ENCODE results near the gene FBXL20.
"Not testable (repeated sequence)": the region's sequence is repeated elsewhere in the genome, so short reads cannot be mapped to it uniquely, and the experiment has no call there.

FBXL20 gene

GRCh38 chr17:39325528-39326240 lies 75.7 kb downstream of the FBXL20 start:
- no peaks in the 10 kb centered on the region for H3K36me3 Mint-ChIP-seq
- H3K27ac Mint-ChIP-seq = peak overlapping the region; percentile 46
- H3K4me3 Mint-ChIP-seq = peak overlapping the region; percentile 12
- H3K4me1 Mint-ChIP-seq = peaks cover 32% of the 10 kb centered on the region
- no peaks in the 10 kb centered on the region for H3K9me3 Mint-ChIP-seq
- ATAC-seq = no peak
- H3K27me3 Mint-ChIP-seq = no peaks in the 10 kb centered on the region

- H3K27me3 Mint-ChIP-seq = no peaks in the 10 kb centered on the region
- no peak for ATAC-seq
- H3K36me3 Mint-ChIP-seq = peaks cover 15% of the 10 kb centered on the region
These were observed 82.8 kb downstream of the FBXL20 start for GRCh38 chr17:39318636-39319035.

GRCh38 chr17:39306509-39307212 lies 94.8 kb downstream of the FBXL20 start:
- peak overlapping the region; percentile 77 for H3K27ac Mint-ChIP-seq
- peaks cover 28% of the 10 kb centered on the region for H3K4me1 Mint-ChIP-seq
- peaks cover 3% of the 10 kb centered on the region for H3K9me3 Mint-ChIP-seq

More at GRCh38 chr17:39318636-39319035, 82.8 kb downstream of the FBXL20 start:
- peaks cover 5% of the 10 kb centered on the region for H3K4me1 Mint-ChIP-seq
- no peak overlapping the region for H3K27ac Mint-ChIP-seq
- no peak overlapping the region for H3K4me3 Mint-ChIP-seq
- no peaks in the 10 kb centered on the region for H3K9me3 Mint-ChIP-seq

GRCh38 chr17:39305978-39306377 lies 95.4 kb downstream of the FBXL20 start:
- no peaks in the 10 kb centered on the region for H3K9me3 Mint-ChIP-seq
- H3K4me3 Mint-ChIP-seq = peak overlapping the region; percentile 63
- H3K27me3 Mint-ChIP-seq = no peaks in the 10 kb centered on the region
- H3K4me1 Mint-ChIP-seq = peaks cover 25% of the 10 kb centered on the region
- ATAC-seq = no peak
- H3K36me3 Mint-ChIP-seq = peaks cover 22% of the 10 kb centered on the region
- peak overlapping the region; percentile 77 for H3K27ac Mint-ChIP-seq

More at GRCh38 chr17:39306509-39307212, 94.8 kb downstream of the FBXL20 start:
- ATAC-seq = no peak
- peak overlapping the region; percentile 63 for H3K4me3 Mint-ChIP-seq
- peaks cover 28% of the 10 kb centered on the region for H3K36me3 Mint-ChIP-seq
- no peaks in the 10 kb centered on the region for H3K27me3 Mint-ChIP-seq

- no peak overlapping the region for H3K27ac Mint-ChIP-seq
- no peak for ATAC-seq
- H3K9me3 Mint-ChIP-seq = no peaks in the 10 kb centered on the region
- H3K4me3 Mint-ChIP-seq = no peak overlapping the region
- peaks cover 24% of the 10 kb centered on the region for H3K36me3 Mint-ChIP-seq
- no peaks in the 10 kb centered on the region for H3K27me3 Mint-ChIP-seq
- H3K4me1 Mint-ChIP-seq = peaks cover 25% of the 10 kb centered on the region
These were observed 97.2 kb downstream of the FBXL20 start for GRCh38 chr17:39304188-39304587.

- H3K4me3 Mint-ChIP-seq = no peak overlapping the region
- no peaks in the 10 kb centered on the region for H3K9me3 Mint-ChIP-seq
- no peak for ATAC-seq
- H3K36me3 Mint-ChIP-seq = peaks cover 14% of the 10 kb centered on the region
- H3K4me1 Mint-ChIP-seq = peaks cover 7% of the 10 kb centered on the region
- H3K27ac Mint-ChIP-seq = no peak overlapping the region
- no peaks in the 10 kb centered on the region for H3K27me3 Mint-ChIP-seq
These were observed 107.4 kb downstream of the FBXL20 start for GRCh38 chr17:39294060-39294459.

- Mint-ChIP-seq H3K27ac (peak overlapping the region; percentile 68), H3K36me3 (peaks cover 13% of the 10 kb centered on the region), H3K4me3 (peak overlapping the region; percentile 55)
- not testable (repeated sequence) for H3K27me3 Mint-ChIP-seq, H3K9me3 Mint-ChIP-seq, H3K4me1 Mint-ChIP-seq
- ATAC-seq = peak; percentile 68
These were observed 108.9 kb downstream of the FBXL20 start for GRCh38 chr17:39292546-39292945.

- not testable (repeated sequence) for H3K4me1 Mint-ChIP-seq, H3K4me3 Mint-ChIP-seq, ATAC-seq, H3K9me3 Mint-ChIP-seq, H3K27me3 Mint-ChIP-seq, H3K27ac Mint-ChIP-seq
- H3K36me3 Mint-ChIP-seq = peaks cover 22% of the 10 kb centered on the region
These were observed 114.9 kb downstream of the FBXL20 start for GRCh38 chr17:39286513-39286912.

- no peaks in the 10 kb centered on the region for H3K4me1 Mint-ChIP-seq
These were observed 116.7 kb downstream of the FBXL20 start for GRCh38 chr17:39284685-39285084.

GRCh38 chr17:39283896-39284295 lies 117.5 kb downstream of the FBXL20 start:
- ATAC-seq = no peak
- no peak overlapping the region for H3K4me3 Mint-ChIP-seq
- peaks cover 22% of the 10 kb centered on the region for H3K36me3 Mint-ChIP-seq
- no peaks in the 10 kb centered on the region for H3K27me3 Mint-ChIP-seq
- no peaks in the 10 kb centered on the region for H3K4me1 Mint-ChIP-seq
- H3K27ac Mint-ChIP-seq = no peak overlapping the region
- no peaks in the 10 kb centered on the region for H3K9me3 Mint-ChIP-seq

More at GRCh38 chr17:39284685-39285084, 116.7 kb downstream of the FBXL20 start:
- peaks cover 22% of the 10 kb centered on the region for H3K36me3 Mint-ChIP-seq
- no peak overlapping the region for H3K4me3 Mint-ChIP-seq
- no peaks in the 10 kb centered on the region for H3K9me3 Mint-ChIP-seq
- ATAC-seq = no peak
- no peaks in the 10 kb centered on the region for H3K27me3 Mint-ChIP-seq
- no peak overlapping the region for H3K27ac Mint-ChIP-seq

- Mint-ChIP-seq H3K4me1 (no peaks in the 10 kb centered on the region), H3K27me3 (no peaks in the 10 kb centered on the region), H3K27ac (no peak overlapping the region), H3K4me3 (no peak overlapping the region), H3K9me3 (no peaks in the 10 kb centered on the region), H3K36me3 (peaks cover 22% of the 10 kb centered on the region)
- ATAC-seq = no peak
These were observed 118.3 kb downstream of the FBXL20 start for GRCh38 chr17:39283098-39283497.

GRCh38 chr17:39281806-39282205 lies 119.6 kb downstream of the FBXL20 start:
- H3K36me3 Mint-ChIP-seq = peaks cover 23% of the 10 kb centered on the region
- ATAC-seq = no peak
- no peak overlapping the region for H3K4me3 Mint-ChIP-seq
- H3K27ac Mint-ChIP-seq = no peak overlapping the region
- H3K27me3 Mint-ChIP-seq = no peaks in the 10 kb centered on the region
- H3K9me3 Mint-ChIP-seq = no peaks in the 10 kb centered on the region
- H3K4me1 Mint-ChIP-seq = peaks cover 9% of the 10 kb centered on the region

GRCh38 chr17:39278246-39278645 lies 123.2 kb downstream of the FBXL20 start:
- H3K27me3 Mint-ChIP-seq, ATAC-seq, H3K4me3 Mint-ChIP-seq, H3K27ac Mint-ChIP-seq, H3K9me3 Mint-ChIP-seq: not testable (repeated sequence)
- Mint-ChIP-seq H3K4me1 (peaks cover 11% of the 10 kb centered on the region), H3K36me3 (peaks cover 20% of the 10 kb centered on the region)

- peaks cover 21% of the 10 kb centered on the region for H3K36me3 Mint-ChIP-seq
- no peaks in the 10 kb centered on the region for H3K27me3 Mint-ChIP-seq
- ATAC-seq = peak; percentile 79
- H3K4me3 Mint-ChIP-seq = no peak overlapping the region
- H3K9me3 Mint-ChIP-seq = no peaks in the 10 kb centered on the region
- peak overlapping the region; percentile 42 for H3K27ac Mint-ChIP-seq
- H3K4me1 Mint-ChIP-seq = peaks cover 11% of the 10 kb centered on the region
These were observed 124.3 kb downstream of the FBXL20 start for GRCh38 chr17:39277110-39277509.

GRCh38 chr17:39276113-39276512 lies 125.3 kb downstream of the FBXL20 start:
- no peaks in the 10 kb centered on the region for H3K27me3 Mint-ChIP-seq
- H3K27ac Mint-ChIP-seq = no peak overlapping the region
- no peak for ATAC-seq
- no peaks in the 10 kb centered on the region for H3K9me3 Mint-ChIP-seq
- peaks cover 11% of the 10 kb centered on the region for H3K4me1 Mint-ChIP-seq
- no peak overlapping the region for H3K4me3 Mint-ChIP-seq
- peaks cover 21% of the 10 kb centered on the region for H3K36me3 Mint-ChIP-seq

GRCh38 chr17:39271546-39271945 lies 129.9 kb downstream of the FBXL20 start:
- ATAC-seq = no peak
- no peak overlapping the region for H3K27ac Mint-ChIP-seq
- H3K4me3 Mint-ChIP-seq = no peak overlapping the region
- H3K27me3 Mint-ChIP-seq = no peaks in the 10 kb centered on the region
- no peaks in the 10 kb centered on the region for H3K9me3 Mint-ChIP-seq
- peaks cover 30% of the 10 kb centered on the region for H3K36me3 Mint-ChIP-seq
- no peaks in the 10 kb centered on the region for H3K4me1 Mint-ChIP-seq

All from stimulated activated memory B cell treated with anti-CD40 and anti-IgM and Interleukin-4, amounts not matched to agents 10 μg/mL and 1 μg/mL and 100 μg/mL, for 72 hours (primary cell).